DND-41 (cell line): ENCODE measurements around the gene ERCC1.

Experiments
- CTCF ChIP-seq: IDR thresholded peaks from 2 replicates; pipeline ENCODE4 v1.5.1; 2012; ENCODE audit warnings: borderline replicate concordance, low read length, moderate library complexity, mild to moderate bottlenecking; ENCODE audit not compliant: poor library complexity, severe bottlenecking; ENCODE audit errors: extremely low read depth
- EZH2 ChIP-seq: IDR thresholded peaks from 3 replicates; pipeline ENCODE4 v1.6.1; 2012; ENCODE audit warnings: borderline replicate concordance, low read depth, mild to moderate bottlenecking, moderate library complexity, low read length, inconsistent platforms; ENCODE audit not compliant: severe bottlenecking

- TF ChIP-seq CTCF (no peak), EZH2 (no peak)
These were observed 20.4 kb downstream of the ERCC1 start for GRCh38 chr19:45403272-45403671.
